Kidney glomerular epithelial cell (primary cell): ENCODE measurements around the gene NT5DC2.

Experiments used
- DNase-seq: peaks from one replicate; lab custom pipeline; 2025; lab: John Stamatoyannopoulos, UW

Gene NT5DC2

DNA sequence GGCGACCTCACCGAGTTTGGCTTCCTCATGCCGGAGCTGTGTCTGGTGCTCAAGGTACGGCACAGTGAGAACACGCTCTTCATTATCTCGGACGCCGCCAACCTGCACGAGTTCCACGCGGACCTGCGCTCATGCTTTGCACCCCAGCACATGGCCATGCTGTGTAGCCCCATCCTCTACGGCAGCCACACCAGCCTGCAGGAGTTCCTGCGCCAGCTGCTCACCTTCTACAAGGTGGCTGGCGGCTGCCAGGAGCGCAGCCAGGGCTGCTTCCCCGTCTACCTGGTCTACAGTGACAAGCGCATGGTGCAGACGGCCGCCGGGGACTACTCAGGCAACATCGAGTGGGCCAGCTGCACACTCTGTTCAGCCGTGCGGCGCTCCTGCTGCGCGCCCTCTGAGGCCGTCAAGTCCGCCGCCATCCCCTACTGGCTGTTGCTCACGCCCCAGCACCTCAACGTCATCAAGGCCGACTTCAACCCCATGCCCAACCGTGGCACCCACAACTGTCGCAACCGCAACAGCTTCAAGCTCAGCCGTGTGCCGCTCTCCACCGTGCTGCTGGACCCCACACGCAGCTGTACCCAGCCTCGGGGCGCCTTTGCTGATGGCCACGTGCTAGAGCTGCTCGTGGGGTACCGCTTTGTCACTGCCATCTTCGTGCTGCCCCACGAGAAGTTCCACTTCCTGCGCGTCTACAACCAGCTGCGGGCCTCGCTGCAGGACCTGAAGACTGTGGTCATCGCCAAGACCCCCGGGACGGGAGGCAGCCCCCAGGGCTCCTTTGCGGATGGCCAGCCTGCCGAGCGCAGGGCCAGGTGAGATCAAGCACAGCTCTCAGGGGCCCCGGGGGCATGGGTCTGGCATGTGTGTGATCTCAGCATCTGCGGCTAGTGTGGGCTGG is 45.6 kb downstream of the NT5DC2 start:
- DNase-seq, result no peak

DNA sequence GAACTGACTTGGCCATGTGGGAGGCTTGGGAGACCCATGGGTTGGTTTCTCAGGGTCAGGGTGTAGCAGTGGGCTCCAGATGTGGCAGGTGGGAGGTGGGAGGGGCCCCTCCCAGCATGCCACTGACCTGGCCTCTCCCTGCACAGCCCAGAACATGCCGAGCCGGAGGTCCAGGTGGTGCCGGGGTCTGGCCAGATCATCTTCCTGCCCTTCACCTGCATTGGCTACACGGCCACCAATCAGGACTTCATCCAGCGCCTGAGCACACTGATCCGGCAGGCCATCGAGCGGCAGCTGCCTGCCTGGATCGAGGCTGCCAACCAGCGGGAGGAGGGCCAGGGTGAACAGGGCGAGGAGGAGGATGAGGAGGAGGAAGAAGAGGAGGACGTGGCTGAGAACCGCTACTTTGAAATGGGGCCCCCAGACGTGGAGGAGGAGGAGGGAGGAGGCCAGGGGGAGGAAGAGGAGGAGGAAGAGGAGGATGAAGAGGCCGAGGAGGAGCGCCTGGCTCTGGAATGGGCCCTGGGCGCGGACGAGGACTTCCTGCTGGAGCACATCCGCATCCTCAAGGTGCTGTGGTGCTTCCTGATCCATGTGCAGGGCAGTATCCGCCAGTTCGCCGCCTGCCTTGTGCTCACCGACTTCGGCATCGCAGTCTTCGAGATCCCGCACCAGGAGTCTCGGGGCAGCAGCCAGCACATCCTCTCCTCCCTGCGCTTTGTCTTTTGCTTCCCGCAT is 46.4 kb downstream of the NT5DC2 start:
- DNase-seq, result no peak

DNA sequence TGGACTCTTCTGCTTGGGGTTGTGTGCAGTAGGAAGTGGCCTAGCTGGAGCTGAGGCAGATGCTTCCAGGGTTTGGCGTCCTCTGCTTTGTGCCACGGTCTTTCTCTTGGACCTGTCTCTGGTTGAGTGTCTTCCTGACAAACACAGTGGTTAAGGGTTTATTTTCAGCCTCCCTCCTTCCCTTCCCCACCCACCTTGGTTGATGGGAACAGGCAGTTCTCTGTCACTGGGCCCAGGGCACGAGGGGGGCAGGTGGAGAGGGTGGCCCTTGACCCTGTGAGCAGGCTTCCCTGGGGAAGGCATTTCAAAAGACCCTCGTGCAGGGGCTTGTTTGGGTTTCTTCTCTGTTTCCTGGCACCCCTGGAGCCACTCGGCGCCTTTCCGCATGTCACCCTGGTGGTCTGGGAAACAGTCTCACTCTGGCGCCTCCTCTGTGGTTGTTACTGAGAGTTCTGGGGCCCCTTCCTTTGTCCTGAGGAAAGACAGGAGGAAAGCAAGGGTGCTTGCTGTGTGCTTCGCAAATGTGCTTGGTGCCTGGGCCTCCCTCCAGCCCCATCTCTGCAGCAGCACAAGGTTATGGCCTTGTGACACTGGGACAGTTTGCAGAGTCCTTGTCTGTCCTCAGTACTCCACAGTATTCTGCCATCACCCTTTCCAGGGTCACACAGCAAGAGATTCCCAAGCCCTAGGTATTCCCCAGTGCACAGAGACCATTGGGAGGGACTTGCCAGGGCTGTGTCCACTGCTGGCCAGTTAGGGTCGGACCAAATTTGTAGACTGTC is 48.8 kb downstream of the NT5DC2 start:
- no peak for DNase-seq

DNA sequence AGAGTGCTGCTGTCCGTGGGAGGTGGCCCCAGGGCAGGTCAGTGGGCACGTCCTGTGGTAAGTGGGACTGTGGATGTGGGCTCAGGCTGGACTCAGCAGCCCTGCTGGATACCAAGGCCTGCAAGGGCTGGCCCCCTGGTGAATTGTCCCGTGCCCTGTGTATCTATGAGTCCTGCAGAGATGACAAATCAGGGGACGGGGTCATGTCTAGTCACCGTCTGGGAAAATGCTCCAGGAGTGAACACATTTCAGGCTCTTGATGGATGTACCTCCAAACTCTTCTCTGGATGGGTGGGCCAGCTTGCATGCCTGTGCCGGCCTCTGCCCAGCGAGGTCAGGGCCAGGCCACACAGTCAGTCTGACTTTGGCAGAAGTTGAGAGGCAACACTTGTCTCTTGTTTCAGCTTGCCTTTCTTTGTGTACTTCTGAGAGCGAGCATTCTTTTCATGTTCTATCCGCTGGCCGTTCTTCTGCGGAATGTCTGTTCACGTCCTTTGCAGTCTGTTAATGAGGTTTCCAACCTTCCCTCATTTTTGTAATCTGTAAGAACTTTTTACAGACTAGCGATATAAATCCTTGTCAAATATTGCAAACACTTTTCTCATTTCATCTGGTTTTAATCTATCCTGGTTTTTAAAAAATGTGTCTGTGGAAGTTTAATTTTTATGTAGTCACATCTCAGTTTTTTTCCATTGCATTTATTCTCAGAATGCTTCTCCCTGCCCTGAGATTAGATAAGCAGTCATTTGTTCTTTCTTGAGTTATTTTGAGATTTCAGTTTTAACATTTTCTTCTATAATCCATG is 49.9 kb downstream of the NT5DC2 start:
- no peak for DNase-seq

DNA sequence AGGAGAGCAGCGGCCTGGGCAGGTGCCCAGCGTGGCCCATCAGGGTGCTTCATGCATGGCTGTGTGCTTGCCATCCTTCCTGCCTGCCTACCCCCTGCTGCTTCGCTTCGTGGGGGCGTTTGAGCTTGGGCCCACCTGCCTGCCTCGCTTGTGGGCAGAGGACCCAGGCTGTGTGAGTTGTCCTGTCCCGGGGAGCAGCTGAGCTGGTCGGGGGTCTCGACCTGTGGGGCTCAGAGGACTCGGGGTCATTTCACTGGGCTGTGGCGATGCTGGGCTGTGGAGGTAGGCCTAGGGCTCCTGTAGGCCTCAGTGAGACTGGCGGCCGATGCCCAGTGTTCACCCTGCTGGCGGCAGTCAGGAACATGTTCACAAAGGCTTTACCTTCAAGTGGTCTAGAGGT is 50.6 kb downstream of the NT5DC2 start:
- no peak for DNase-seq

DNA sequence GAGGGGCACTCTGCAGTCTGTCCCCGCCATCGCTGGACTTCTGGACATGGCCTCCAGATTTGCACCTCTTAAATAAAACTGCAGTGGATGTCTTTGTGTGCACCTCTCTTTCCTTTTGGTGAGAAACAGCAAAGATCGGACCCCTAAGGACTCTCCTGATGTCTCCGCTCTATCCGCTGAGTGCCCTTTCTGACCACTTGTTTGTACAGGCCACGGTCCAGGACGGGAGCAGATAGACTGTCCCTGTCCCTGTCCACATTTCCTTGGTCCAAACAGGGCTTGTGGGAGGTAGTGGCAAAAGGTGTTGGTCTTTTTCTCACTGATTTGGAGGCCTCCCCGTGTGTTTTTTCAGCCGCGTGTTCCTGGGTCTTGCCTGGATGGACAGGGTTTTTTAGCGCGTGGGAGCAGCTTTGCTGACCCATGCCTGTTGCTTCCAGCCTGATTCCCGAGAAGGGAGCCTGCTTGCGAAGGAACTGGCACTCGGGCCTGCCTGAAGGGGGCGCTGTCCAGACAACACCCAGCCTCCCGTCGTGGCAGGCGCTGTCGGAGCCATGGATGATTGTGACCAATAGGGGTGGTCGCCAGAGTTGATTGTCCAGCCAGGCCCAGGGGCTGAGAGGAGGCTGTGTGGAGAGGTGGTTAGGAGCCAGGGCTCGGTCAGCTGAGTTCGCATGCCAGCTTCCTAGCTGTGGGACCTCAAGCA is 51.7 kb downstream of the NT5DC2 start:
- no peak for DNase-seq

DNA sequence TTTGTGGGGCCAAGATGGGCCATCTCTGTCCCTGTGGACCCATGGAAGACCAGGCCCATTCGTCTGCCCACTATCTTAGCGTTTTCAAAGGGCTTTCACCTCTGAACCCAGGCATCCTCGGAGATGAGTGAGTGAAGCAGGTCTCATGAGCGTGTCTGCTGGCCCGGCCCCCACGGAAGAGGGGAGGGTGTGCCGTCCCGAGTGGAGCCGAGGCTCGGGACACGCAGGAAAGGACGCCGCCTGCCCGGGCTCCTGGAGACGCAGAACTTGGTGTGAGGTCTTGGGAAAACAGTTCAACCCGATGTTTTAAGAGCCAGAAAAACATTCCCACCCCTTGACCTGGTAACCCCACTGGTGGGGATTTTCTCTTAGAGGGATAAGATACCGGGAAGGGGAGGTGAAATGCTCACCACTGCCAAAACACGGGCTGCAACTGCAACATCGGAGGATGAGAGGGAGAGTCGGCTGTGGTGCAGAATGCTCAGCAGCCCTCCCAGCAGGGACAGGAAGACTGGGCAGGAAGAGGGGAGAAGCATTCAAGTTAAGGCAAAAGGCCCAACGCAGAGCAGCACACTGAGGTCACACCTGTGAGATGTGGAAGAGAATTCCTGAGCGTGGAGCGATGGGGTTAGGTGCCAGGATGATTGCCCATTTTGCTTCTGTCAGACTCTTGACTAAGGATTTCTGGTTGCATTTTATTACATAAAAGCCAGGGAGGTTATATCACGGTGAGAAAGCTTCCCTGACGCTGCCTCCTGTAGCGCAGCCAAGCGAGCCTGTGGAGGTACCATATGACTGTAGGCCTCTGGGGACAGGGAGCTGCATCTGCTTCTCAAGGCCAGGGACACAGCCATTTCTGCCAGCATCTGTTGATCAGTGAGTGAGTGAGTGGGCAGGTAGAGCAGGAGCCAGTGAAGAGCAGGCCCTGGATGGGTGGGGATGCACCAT is 52.6 kb downstream of the NT5DC2 start:
- DNase-seq, result no peak

DNA sequence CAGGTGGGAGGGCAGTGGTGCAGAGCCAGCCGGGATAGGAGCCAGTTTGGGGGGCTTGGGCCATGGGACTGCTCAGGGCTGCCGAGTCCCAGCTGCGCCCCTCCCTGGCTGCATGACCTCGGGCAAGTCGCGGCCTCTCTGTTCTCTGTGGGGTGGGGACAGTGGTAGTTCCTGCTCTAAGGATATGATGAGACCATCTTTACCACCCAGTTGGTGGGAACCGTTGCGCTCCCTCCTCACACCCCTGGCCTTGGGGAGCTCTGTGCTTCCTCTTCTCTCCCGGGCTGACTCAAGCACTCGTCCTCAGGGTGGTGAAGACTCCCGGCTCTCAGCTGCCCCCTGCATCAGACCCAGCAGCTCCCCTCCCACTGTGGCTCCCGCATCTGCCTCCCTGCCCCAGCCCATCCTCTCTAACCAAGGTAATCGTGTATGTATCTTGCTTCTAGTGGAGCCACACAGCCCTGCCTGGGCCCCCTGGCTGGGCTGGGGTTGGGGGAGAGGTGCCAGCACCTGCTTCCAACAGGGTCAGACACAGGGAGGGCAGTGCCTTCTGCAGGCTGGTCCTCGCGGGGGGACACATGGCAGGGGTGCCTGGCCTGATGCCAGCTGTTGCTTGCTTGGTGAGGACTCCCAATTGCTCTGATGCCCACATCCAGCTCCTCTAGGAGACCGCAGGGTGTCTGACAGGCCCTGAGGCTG is 53.6 kb downstream of the NT5DC2 start:
- DNase-seq, result no peak

DNA sequence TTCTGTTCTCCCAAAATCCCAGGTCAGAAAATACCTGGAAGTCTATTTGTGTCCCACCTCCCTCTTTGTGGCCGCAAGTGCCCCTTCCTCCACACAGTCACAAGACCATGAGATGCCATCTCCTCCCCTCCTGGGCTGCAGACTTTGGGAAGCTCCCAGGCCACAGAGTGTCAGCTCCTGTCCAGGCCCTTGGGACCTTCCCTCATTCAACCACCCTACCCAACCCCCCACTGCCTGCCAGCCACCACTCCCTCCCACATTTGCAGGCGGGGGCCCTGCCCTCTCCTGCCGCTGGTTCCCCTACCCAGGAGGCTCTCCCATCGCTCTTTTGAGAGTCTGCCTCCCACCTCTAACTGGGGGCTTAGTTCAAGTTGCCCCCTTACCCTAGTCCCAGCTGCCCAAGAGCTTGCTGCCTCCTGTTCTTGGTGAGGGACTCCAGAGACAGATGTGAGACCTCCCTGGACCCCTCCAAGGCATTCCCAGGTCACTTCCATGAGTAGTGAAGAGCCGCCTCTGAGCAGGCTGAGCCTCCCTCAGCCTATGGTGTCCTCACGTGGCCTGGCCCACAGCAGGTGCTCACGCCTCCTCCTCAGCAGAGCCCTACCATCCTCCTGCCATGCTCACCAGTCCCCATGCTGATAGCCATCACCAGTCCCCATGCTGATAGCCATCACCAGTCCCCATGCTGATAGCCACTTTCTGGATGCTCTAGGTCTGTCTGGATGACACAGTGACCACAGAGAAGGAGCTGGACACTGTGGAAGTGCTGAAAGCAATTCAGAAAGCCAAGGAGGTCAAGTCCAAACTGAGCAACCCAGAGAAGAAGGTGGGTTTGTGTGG is 54.4 kb downstream of the NT5DC2 start:
- DNase-seq, result no peak

DNA sequence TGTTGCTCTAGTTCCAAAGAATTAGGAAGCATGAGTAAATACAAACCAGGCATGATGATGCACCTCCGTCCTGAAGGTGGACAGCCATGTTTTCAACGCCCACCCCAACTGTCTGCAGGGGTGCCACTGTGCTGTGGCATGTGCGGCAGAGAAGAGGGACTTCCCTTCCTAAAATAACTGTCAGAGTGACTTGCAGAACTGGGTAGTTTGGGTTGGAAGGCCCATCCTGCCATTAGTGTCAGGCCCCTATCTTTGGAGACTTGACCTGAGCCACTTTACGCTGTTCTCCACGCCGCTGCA is 55.9 kb downstream of the NT5DC2 start:
- DNase-seq, result no peak

DNA sequence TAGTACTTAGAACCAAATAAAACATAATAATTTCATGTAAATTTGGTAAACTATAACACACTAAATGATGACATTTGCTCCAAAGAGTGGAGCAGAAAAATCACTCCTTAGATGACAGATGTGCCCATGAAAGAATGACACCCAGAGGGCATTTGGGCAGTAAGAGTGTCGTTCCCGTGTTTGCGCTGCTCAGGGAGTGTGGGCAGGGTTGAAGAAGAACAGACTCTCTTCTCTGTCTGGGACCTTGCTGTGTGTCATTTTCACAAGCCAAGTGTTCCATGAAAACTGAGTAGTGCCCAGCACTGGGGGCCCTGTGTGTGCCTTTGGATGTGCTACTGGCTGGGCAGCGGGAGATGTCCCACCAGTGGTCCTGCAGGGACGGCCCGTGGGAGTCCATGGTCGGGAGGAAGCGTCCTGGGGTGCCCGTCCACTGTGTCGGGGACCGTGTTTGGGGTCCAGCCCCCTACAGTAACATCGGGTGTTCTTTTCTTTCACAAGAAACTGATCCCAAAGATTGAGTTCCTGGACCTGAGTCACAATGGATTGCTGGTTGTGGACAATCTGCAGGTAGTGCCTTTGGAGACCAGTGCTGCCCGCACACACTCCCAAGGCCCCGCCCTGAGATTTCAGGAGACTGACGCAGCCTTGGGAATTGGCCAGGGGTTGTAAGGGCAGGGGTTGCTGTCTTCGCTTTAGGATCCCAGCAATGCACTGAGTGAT is 56.4 kb downstream of the NT5DC2 start:
- DNase-seq, result no peak
